ENCODE results near the gene ADGRV1.
"Not testable (repeated sequence)": the region's sequence is repeated elsewhere in the genome, so short reads cannot be mapped to it uniquely, and the experiment has no call there.

ADGRV1 gene

GRCh38 chr5:91006713-91007112, 448.1 kb downstream of the ADGRV1 start:
- no peak for DNase-seq (ENCODE audit: low read depth)

- DNase-seq (ENCODE audit: low read depth), result no peak
Observed at GRCh38 chr5:91007251-91007650, 448.7 kb downstream of the ADGRV1 start.

GRCh38 chr5:91007780-91008402, 449.3 kb downstream of the ADGRV1 start:
- no peak for DNase-seq (ENCODE audit: low read depth)

- no peak for DNase-seq (ENCODE audit: low read depth)
Observed at GRCh38 chr5:91010090-91010489, 451.5 kb downstream of the ADGRV1 start.

- DNase-seq (ENCODE audit: low read depth), result no peak
Observed at GRCh38 chr5:91011029-91011428, 452.4 kb downstream of the ADGRV1 start.

- not testable (repeated sequence) for DNase-seq (ENCODE audit: low read depth)
Observed at GRCh38 chr5:91012867-91013266, 454.3 kb downstream of the ADGRV1 start.

GRCh38 chr5:91016322-91016721, 457.7 kb downstream of the ADGRV1 start:
- no peak for DNase-seq (ENCODE audit: low read depth)

- peak; percentile 98 for DNase-seq (ENCODE audit: low read depth)
Observed at GRCh38 chr5:91016954-91017700, 458.5 kb downstream of the ADGRV1 start.

- DNase-seq (ENCODE audit: low read depth), result peak; percentile 49
Observed at GRCh38 chr5:91018200-91018599, 459.6 kb downstream of the ADGRV1 start.

GRCh38 chr5:91018712-91019371, 460.2 kb downstream of the ADGRV1 start:
- peak; percentile 29 for DNase-seq (ENCODE audit: low read depth)

- DNase-seq (ENCODE audit: low read depth), result peak; percentile 90
Observed at GRCh38 chr5:91020065-91020800, 461.6 kb downstream of the ADGRV1 start.

- no peak for DNase-seq (ENCODE audit: low read depth)
Observed at GRCh38 chr5:91022518-91022917, 463.9 kb downstream of the ADGRV1 start.

GRCh38 chr5:91024206-91024605, 465.6 kb downstream of the ADGRV1 start:
- DNase-seq (ENCODE audit: low read depth), result no peak

GRCh38 chr5:91024727-91025126, 466.1 kb downstream of the ADGRV1 start:
- DNase-seq (ENCODE audit: low read depth), result no peak

GRCh38 chr5:91025449-91025848, 466.9 kb downstream of the ADGRV1 start:
- DNase-seq (ENCODE audit: low read depth), result no peak

GRCh38 chr5:91025956-91026355, 467.4 kb downstream of the ADGRV1 start:
- DNase-seq (ENCODE audit: low read depth), result no peak

- DNase-seq (ENCODE audit: low read depth), result no peak
Observed at GRCh38 chr5:91026466-91026865, 467.9 kb downstream of the ADGRV1 start.

- DNase-seq (ENCODE audit: low read depth), result no peak
Observed at GRCh38 chr5:91027405-91028139, 469.0 kb downstream of the ADGRV1 start.

GRCh38 chr5:91028499-91028956, 469.9 kb downstream of the ADGRV1 start:
- DNase-seq (ENCODE audit: low read depth), result no peak

GRCh38 chr5:91030521-91031401, 472.2 kb downstream of the ADGRV1 start:
- DNase-seq (ENCODE audit: low read depth), result peak; percentile 54

- DNase-seq (ENCODE audit: low read depth), result no peak
Observed at GRCh38 chr5:91031402-91031752, 472.8 kb downstream of the ADGRV1 start.

Data from iris pigment epithelial cell (primary cell).